BJ (cell line): Measurements from ENCODE around the gene SUPT4H1. TPM values are rescaled to one million over a fixed set of nuclear protein-coding genes. Genes with fewer than 3 reads are reported as not detected.
"Not testable (repeated sequence)": the region's sequence is repeated elsewhere in the genome, so short reads cannot be mapped to it uniquely, and the experiment has no call there.

ENCODE experiments used
- CTCF ChIA-PET: fragments of 350-600 bp; formaldehyde crosslinking; extraction: SDS; loops from one replicate; lab custom pipeline; 2021; ENCODE audit warnings: antibody characterized with exemption, inconsistent platforms; lab: Yijun Ruan, JAX
- POLR2A ChIA-PET: fragments of 300-600 bp; sonication (Branson Sonifier 250); formaldehyde crosslinking; extraction: SDS; loops from one replicate; lab custom pipeline; 2021; ENCODE audit warnings: antibody characterized with exemption; lab: Charles Lee
- DNase-seq: peaks from one replicate; pipeline ENCODE4 v3.0.0-alpha.2; 2011; ENCODE audit warnings: low read depth
- H3K27me3 ChIP-seq: 2 replicates; pipeline ENCODE4 v1.6.0; 2011; ENCODE audit warnings: low read length; ENCODE audit not compliant: control insufficient read depth, insufficient read depth
- H3K36me3 ChIP-seq: 2 replicates; pipeline ENCODE4 v1.5.1; 2011; ENCODE audit warnings: low read length; ENCODE audit not compliant: control insufficient read depth, insufficient read depth
- H3K4me3 ChIP-seq: 2 replicates; pipeline ENCODE4 v1.5.1; 2011; ENCODE audit warnings: low read depth, mild to moderate bottlenecking, control low read depth, low read length
- CTCF ChIP-seq: IDR thresholded peaks from 2 replicates; pipeline ENCODE4 v1.5.1; 2011; ENCODE audit warnings: low read depth, mild to moderate bottlenecking, control low read depth, inconsistent platforms, low read length, moderate library complexity; ENCODE audit not compliant: insufficient read depth
- polyA plus RNA-seq: library from polyadenylated mRNA; depleted of rRNA; stranded (reverse); fragments of >200 nt; gene quantifications from 2 replicates; pipeline ENCODE4 v1.2.3, GENCODE V29; 2011

The SUPT4H1 gene
- polyA plus RNA-seq, 1 experiment: 145 TPM

DNA sequence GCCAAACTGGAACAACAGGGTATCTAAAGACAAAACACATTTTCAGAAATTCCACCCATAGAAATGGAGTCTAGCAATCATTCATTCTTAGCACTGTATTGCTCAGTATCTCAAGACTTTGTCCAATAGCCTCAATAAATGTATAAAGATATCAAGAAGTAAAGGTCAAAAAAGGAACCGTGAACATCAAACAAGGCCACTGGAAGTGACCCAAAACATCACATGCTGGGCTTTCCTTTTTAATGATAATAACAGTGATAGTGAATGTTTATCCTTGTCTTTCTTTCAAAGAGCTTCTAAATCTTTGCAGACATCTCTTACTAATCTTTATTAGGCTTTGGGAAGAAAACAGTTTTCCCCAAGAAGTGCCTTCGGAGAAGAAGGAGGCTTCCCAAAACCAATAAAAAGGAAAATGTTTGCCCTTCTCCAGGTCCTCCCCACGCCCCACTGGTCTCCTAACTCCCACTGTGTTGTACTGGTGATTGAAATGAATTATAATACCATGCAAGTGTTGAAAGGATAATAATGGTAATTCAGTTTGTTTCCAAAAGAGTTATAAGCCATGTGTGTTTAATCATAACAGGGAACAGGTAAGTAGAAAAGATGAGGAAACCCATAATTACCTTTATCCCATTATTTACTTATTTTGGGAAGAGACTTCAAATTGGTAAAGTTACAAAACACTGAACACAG lies 46.7 kb upstream of the SUPT4H1 start:
- no peak for DNase-seq
- Histone ChIP-seq H3K27me3 (peaks cover 4% of the 10 kb centered on the region), H3K36me3 (no peaks in the 10 kb centered on the region), H3K4me3 (no peak overlapping the region)
- ChIA-PET POLR2A (no interaction called here), CTCF (interaction anchor here (1.4 kb wide), 1 partner anchor 28 kb away, joined by 3 read pairs; no protein-coding TSS in a partner anchor)
- no peak for TF ChIP-seq CTCF

- DNase-seq, H3K4me3 ChIP-seq, H3K36me3 ChIP-seq, H3K27me3 ChIP-seq, POLR2A ChIA-PET: not testable (repeated sequence)
- CTCF ChIA-PET: interaction anchor here (1.6 kb wide), 1 partner anchor 20 kb away, joined by 9 read pairs; the partner anchor contains the start of gene RNF43
Observed at GRCh38 chr17:58397421-58397820, 45.4 kb upstream of the SUPT4H1 start.

- TF ChIP-seq CTCF: no peak
- H3K36me3 ChIP-seq: no peaks in the 10 kb centered on the region
- H3K4me3 ChIP-seq: no peak overlapping the region
- CTCF ChIA-PET: no interaction called here
- POLR2A ChIA-PET: no interaction called here
- H3K27me3 ChIP-seq: peaks cover 10% of the 10 kb centered on the region
- DNase-seq: no peak
Observed at GRCh38 chr17:58396173-58396572, 44.2 kb upstream of the SUPT4H1 start.

- Histone ChIP-seq H3K27me3 (peaks cover 11% of the 10 kb centered on the region), H3K4me3 (no peak overlapping the region), H3K36me3 (no peaks in the 10 kb centered on the region)
- ChIA-PET POLR2A (no interaction called here), CTCF (no interaction called here)
- no peak for TF ChIP-seq CTCF
- DNase-seq: no peak
Observed at GRCh38 chr17:58394534-58395223, 42.7 kb upstream of the SUPT4H1 start.

- H3K27me3 ChIP-seq: peaks cover 10% of the 10 kb centered on the region
- H3K4me3 ChIP-seq: no peak overlapping the region
- TF ChIP-seq CTCF: no peak
- POLR2A ChIA-PET: no interaction called here
- DNase-seq: no peak
- H3K36me3 ChIP-seq: no peaks in the 10 kb centered on the region
- CTCF ChIA-PET: interaction anchor here (0.6 kb wide), 1 partner anchor 259 kb away, joined by 3 read pairs; no protein-coding TSS in a partner anchor
Observed at GRCh38 chr17:58391302-58391984, 39.4 kb upstream of the SUPT4H1 start.
